D721Med (cell line): ENCODE results near the gene BICC1.

Experiments used
- DNase-seq: peaks from one replicate; pipeline ENCODE4 v3.0.0; 2011; ENCODE audit warnings: low spot score; ENCODE audit not compliant: insufficient read length
- FAIRE-seq: peaks from 2 replicates; lab custom pipeline; 2011; peaks lifted over from hg19 to GRCh38; lab: Jason Lieb, UNC
- TF ChIP-seq, protein P1 (sequence below): IDR thresholded peaks from 2 replicates; pipeline ENCODE4 v1.5.1; 2012; ENCODE audit warnings: mild to moderate bottlenecking, control low read depth; ENCODE audit not compliant: insufficient read depth; ENCODE audit errors: missing control alignments

Gene BICC1

GRCh38 chr10:58842860-58843376, 330.2 kb downstream of the BICC1 start:
- no peak for DNase-seq
- TF ChIP-seq, protein P1, sequence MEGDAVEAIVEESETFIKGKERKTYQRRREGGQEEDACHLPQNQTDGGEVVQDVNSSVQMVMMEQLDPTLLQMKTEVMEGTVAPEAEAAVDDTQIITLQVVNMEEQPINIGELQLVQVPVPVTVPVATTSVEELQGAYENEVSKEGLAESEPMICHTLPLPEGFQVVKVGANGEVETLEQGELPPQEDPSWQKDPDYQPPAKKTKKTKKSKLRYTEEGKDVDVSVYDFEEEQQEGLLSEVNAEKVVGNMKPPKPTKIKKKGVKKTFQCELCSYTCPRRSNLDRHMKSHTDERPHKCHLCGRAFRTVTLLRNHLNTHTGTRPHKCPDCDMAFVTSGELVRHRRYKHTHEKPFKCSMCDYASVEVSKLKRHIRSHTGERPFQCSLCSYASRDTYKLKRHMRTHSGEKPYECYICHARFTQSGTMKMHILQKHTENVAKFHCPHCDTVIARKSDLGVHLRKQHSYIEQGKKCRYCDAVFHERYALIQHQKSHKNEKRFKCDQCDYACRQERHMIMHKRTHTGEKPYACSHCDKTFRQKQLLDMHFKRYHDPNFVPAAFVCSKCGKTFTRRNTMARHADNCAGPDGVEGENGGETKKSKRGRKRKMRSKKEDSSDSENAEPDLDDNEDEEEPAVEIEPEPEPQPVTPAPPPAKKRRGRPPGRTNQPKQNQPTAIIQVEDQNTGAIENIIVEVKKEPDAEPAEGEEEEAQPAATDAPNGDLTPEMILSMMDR, result no peak
- FAIRE-seq, result no peak

DNA sequence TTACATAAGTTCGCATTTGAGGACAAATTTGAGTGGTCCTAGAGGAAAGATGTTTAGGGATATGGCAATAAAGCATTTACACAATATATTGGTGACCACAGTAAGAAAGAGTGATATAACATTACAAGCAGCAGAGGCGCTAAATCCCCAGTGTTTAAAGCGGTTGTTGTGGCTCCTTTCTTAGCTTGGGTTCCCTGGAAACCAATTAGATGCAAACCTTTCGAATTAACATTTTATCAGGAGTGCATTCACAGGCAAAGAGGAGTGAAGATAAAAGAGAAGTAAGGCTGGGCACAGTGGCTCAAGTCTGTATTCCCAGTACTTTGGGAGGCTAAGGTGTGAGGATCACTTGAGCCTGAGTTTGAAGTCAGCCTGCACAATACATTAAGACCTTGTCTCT, 331.1 kb downstream of the BICC1 start:
- FAIRE-seq, result no peak
- TF ChIP-seq, protein P1, result no peak
- DNase-seq, result no peak

DNA sequence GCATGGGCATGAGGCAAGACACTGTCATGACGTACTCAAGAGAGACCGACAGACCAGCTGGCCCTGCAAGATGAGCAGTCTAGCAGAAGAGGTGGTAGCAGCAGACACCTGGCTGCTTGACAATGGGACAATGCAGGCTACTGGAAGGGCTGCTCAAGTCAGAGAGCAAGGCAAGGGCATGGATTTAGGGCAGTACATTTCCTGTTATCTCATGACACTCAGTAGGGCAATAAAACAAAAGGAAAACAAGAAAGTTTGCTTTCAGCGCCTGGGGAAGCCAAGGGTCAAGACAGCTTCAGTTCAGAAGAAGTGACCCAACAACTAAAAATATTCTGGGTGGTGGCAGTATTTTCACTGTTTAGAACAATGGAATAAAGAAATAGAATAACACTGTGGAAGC, 332.0 kb downstream of the BICC1 start:
- TF ChIP-seq, protein P1, result no peak
- no peak for FAIRE-seq

DNA sequence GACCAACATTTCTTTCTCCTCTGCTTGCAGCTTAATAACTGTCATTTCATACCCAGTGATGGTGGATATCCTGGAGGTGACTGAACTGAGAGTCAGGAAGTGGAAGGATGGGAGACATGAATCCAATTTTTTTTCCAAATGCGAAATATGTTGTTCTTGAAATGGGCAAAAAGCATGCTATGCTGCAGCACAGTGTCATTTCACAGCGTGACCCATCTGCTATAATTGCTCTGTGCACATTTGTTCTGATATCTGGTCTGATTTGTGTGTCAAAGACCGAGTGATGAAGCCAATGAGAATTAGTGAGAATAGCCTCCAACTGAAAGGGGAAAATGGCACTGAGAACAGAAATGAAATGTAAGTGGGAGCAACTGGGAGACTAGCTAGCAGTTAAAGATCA, 334.2 kb downstream of the BICC1 start:
- TF ChIP-seq, protein P1, result no peak
- FAIRE-seq (no peak), DNase-seq (no peak)

More for the DNA sequence above, 332.0 kb downstream of the BICC1 start:
- no peak for DNase-seq

- DNase-seq, result no peak
- FAIRE-seq, result no peak
- TF ChIP-seq, protein P1, result no peak
Observed at GRCh38 chr10:58851606-58852005, 338.9 kb downstream of the BICC1 start.

GRCh38 chr10:58853668-58854067, 341.0 kb downstream of the BICC1 start:
- TF ChIP-seq, protein P1, result no peak
- no peak for FAIRE-seq
- DNase-seq, result no peak

- DNase-seq, result no peak
- TF ChIP-seq, protein P1, result no peak
- no peak for FAIRE-seq
Observed at GRCh38 chr10:58854811-58855210, 342.1 kb downstream of the BICC1 start.
